Measurements from ENCODE around the gene DSC3.

Gene DSC3

DNA sequence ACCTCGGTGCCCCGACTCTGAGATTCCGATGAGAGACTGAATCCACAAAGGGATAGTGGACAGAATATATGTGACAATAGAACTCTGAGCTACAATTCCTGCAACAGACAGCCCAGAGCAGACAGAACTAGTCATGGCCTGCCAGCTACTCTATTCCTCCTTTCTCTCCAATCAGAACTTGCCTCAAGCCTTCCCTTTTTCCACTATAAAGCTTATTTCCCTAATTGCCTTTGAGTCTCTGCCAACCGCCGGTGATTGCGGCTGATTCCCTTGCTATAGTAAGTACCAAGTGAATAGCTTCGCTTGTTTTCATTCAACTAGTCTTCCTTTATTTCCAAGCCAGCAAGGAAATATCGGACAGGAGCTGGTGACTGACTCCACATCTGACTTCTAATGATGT, 96.8 kb downstream of the DSC3 start:
- H3K4me3 ChIP-seq (ENCODE audit: insufficient read depth, low read depth, low read length), result no peak overlapping the region
- H3K27me3 ChIP-seq (ENCODE audit: control insufficient read depth, insufficient read depth, low read length, poor library complexity, severe bottlenecking), result no peaks in the 10 kb centered on the region
- WGBS, 2 experiments, result 92 to 93% methylated on average over 8 of the region's 8 CpGs

DNA sequence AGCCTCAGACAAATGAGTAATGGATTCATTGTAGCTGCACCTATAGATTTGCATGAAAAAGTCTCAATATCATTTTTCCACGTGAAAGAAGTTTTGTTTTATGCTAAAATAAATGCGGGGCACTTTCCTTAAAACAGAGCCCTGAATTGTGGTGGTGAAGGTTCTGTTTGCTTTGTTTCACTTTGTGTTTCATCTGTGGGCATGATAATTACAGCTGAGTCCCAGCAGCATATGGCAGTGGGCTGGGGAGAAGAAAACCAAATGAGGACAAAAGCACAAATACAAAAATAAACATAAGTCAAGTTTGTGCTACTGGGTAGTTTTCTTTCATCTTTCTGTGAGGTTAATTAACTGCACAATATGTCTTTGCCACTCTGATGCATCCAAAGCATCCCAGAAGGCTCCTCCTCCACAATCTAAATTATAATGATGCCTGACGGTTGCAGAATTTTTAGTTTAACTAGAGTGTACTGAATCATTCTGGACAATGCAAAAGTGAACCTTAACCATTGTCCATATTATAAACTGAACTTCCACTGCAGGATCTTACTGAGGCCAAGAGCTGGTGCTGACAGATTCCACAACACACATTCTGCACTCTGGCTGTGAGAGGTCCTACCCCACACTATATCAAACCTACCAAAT, 97.6 kb downstream of the DSC3 start:
- Histone ChIP-seq H3K27ac (ENCODE audit: insufficient read depth, low read depth, low read length, poor library complexity, severe bottlenecking) (no peak overlapping the region), H3K4me3 (ENCODE audit: insufficient read depth, low read depth, low read length) (no peak overlapping the region), H3K9me3 (ENCODE audit: control insufficient read depth, low read length) (peaks cover 2% of the 10 kb centered on the region), H3K27me3 (ENCODE audit: control insufficient read depth, insufficient read depth, low read length, poor library complexity, severe bottlenecking) (no peaks in the 10 kb centered on the region), H3K4me1 (ENCODE audit: control insufficient read depth, insufficient read depth, low read length) (no peaks in the 10 kb centered on the region), H3K36me3 (ENCODE audit: control insufficient read depth, insufficient read depth, low read length) (no peaks in the 10 kb centered on the region)
- 87 to 97% methylated on average over 3 of the region's 3 CpGs for WGBS, 2 experiments

More for the DNA sequence above, 96.8 kb downstream of the DSC3 start:
- Histone ChIP-seq H3K9me3 (ENCODE audit: control insufficient read depth, low read length) (peaks cover 2% of the 10 kb centered on the region), H3K4me1 (ENCODE audit: control insufficient read depth, insufficient read depth, low read length) (no peaks in the 10 kb centered on the region), H3K27ac (ENCODE audit: insufficient read depth, low read depth, low read length, poor library complexity, severe bottlenecking) (no peak overlapping the region), H3K36me3 (ENCODE audit: control insufficient read depth, insufficient read depth, low read length) (no peaks in the 10 kb centered on the region)

DNA sequence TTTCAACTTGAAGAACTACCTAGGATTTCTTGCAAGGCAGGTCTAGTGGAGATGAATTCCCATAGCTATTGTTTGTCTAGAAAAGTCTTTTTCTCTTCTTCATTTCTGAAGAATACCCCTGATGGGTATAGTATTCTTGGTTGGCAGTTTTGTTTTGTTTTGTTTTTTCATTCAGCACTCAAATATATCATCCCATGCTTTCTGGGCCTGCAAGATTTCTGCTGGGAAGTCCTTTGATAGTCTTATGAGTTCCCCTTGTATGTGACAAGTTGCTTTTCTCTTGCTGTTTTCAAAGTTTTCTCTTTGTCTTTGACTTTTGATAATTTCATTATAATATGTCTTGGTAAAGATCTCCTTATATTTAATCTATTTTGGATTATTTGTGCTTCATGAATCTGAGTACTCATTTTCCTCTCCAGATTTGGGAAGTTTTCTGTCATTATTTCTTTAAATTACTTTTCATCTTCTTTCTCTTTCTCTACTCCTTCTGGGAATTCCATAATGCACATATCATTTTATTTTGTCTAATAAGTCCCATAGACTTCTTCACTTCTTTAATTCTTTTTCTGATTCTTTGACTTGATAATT, 101.5 kb downstream of the DSC3 start:
- no peak overlapping the region for H3K27ac ChIP-seq (ENCODE audit: insufficient read depth, low read depth, low read length, poor library complexity, severe bottlenecking)

More for the DNA sequence above, 101.5 kb downstream of the DSC3 start:
- Histone ChIP-seq H3K4me1 (ENCODE audit: control insufficient read depth, insufficient read depth, low read length) (no peaks in the 10 kb centered on the region), H3K27me3 (ENCODE audit: control insufficient read depth, insufficient read depth, low read length, poor library complexity, severe bottlenecking) (no peaks in the 10 kb centered on the region), H3K4me3 (ENCODE audit: insufficient read depth, low read depth, low read length) (no peak overlapping the region), H3K9me3 (ENCODE audit: control insufficient read depth, low read length) (peaks cover 2% of the 10 kb centered on the region), H3K36me3 (ENCODE audit: control insufficient read depth, insufficient read depth, low read length) (no peaks in the 10 kb centered on the region)
